ENCODE data around the gene C16orf92. TPM values are rescaled to one million over a fixed set of nuclear protein-coding genes. Genes with fewer than 3 reads are reported as not detected.

The C16orf92 gene
- total RNA-seq, 1 experiment from 2014 or later: not detected

- ChIA-PET POLR2A (ENCODE audit: unreplicated experiment) (interaction anchor here (0.5 to 1.8 kb wide), 16 partner anchors 13 to 1203 kb away, joined by 3 to 7 read pairs (median 4); partner anchors contain the start of genes NFATC2IP and SH2B1), CTCF (interaction anchor here (0.6 to 1.5 kb wide), 2 partner anchors 11 to 1115 kb away, joined by 3 to 4 read pairs; partner anchors contain the start of gene NFATC2IP)
- DNase-seq: no peak
- Histone ChIP-seq H3K9me3 (ENCODE audit: insufficient read depth, low read depth) (no peaks in the 10 kb centered on the region), H3K36me3 (ENCODE audit: low read depth) (peaks cover 38% of the 10 kb centered on the region), H3F3A (ENCODE audit: insufficient read depth, low read depth) (peaks cover 83% of the 10 kb centered on the region), H3K79me2 (ENCODE audit: low read depth) (peaks cover 84% of the 10 kb centered on the region), H3K9me2 (ENCODE audit: insufficient read depth) (no peaks in the 10 kb centered on the region), H3K27ac (peak overlapping the region; percentile 92), H3K4me3 (peak overlapping the region; percentile 94), H3K4me2 (peak overlapping the region; percentile 97), H3K4me1 (replicated peaks; ENCODE audit: insufficient read depth) (peaks cover 42% of the 10 kb centered on the region), H2AFZ (no peak overlapping the region), H3K27me3 (ENCODE audit: insufficient read depth, low read depth) (no peaks in the 10 kb centered on the region), H4K20me1 (ENCODE audit: insufficient read depth) (peaks cover 52% of the 10 kb centered on the region)
- intact Hi-C loops (cut with micrococcal nuclease; ENCODE audit: unreplicated experiment): loop anchor here (2.0 to 5.0 kb wide), 3 partner anchors 25 to 591 kb away; partner anchors contain the start of genes CD2BP2, FBRS and TBX6
- BruUV-seq (replicated peaks): TSS peak; percentile 56
- TF ChIP-seq, protein P1, sequence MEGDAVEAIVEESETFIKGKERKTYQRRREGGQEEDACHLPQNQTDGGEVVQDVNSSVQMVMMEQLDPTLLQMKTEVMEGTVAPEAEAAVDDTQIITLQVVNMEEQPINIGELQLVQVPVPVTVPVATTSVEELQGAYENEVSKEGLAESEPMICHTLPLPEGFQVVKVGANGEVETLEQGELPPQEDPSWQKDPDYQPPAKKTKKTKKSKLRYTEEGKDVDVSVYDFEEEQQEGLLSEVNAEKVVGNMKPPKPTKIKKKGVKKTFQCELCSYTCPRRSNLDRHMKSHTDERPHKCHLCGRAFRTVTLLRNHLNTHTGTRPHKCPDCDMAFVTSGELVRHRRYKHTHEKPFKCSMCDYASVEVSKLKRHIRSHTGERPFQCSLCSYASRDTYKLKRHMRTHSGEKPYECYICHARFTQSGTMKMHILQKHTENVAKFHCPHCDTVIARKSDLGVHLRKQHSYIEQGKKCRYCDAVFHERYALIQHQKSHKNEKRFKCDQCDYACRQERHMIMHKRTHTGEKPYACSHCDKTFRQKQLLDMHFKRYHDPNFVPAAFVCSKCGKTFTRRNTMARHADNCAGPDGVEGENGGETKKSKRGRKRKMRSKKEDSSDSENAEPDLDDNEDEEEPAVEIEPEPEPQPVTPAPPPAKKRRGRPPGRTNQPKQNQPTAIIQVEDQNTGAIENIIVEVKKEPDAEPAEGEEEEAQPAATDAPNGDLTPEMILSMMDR (conservative IDR thresholded peaks at IDR 0.05): no peak
- TF ChIP-seq EZH2 (IDR thresholded peaks at IDR 0.05; ENCODE audit: low read depth): no peak
Observed at GRCh38 chr16:30065943-30066760, 43.2 kb downstream of the C16orf92 start.

- Histone ChIP-seq H4K20me1 (ENCODE audit: insufficient read depth) (peaks cover 60% of the 10 kb centered on the region), H3K4me2 (peak overlapping the region; percentile 97), H3K36me3 (ENCODE audit: low read depth) (peaks cover 47% of the 10 kb centered on the region), H3K27ac (peak overlapping the region; percentile 92), H3K9me3 (ENCODE audit: insufficient read depth, low read depth) (no peaks in the 10 kb centered on the region), H3K4me3 (peak overlapping the region; percentile 94), H3F3A (ENCODE audit: insufficient read depth, low read depth) (peaks cover 83% of the 10 kb centered on the region), H3K4me1 (replicated peaks; ENCODE audit: insufficient read depth) (peaks cover 34% of the 10 kb centered on the region), H3K79me2 (ENCODE audit: low read depth) (peaks cover 84% of the 10 kb centered on the region), H3K9me2 (ENCODE audit: insufficient read depth) (no peaks in the 10 kb centered on the region), H3K27me3 (ENCODE audit: insufficient read depth, low read depth) (no peaks in the 10 kb centered on the region), H2AFZ (no peak overlapping the region)
- intact Hi-C loops (cut with micrococcal nuclease; ENCODE audit: unreplicated experiment): loop anchor here (2.0 to 5.0 kb wide), 2 partner anchors 24 to 590 kb away; partner anchors contain the start of genes FBRS and TBX6
- no peak for TF ChIP-seq EZH2 (IDR thresholded peaks at IDR 0.05; ENCODE audit: low read depth)
- TF ChIP-seq, protein P1 (conservative IDR thresholded peaks at IDR 0.05): no peak
- no peak for DNase-seq
- CTCF ChIA-PET: no interaction called here
- POLR2A ChIA-PET (ENCODE audit: unreplicated experiment): interaction anchor here (0.5 kb wide), 2 partner anchors 15 to 334 kb away, joined by 3 to 5 read pairs; no protein-coding TSS in a partner anchor
- BruUV-seq (replicated peaks): no TSS peak
Observed at GRCh38 chr16:30066761-30067583, 44.0 kb downstream of the C16orf92 start.

- POLR2A ChIA-PET (ENCODE audit: unreplicated experiment): interaction anchor here (0.5 kb wide), 1 partner anchor 16 kb away, joined by 5 read pairs; no protein-coding TSS in a partner anchor
- no peak for DNase-seq
- peaks cover 60% of the 10 kb centered on the region for H4K20me1 ChIP-seq (ENCODE audit: insufficient read depth)
- peaks cover 32% of the 10 kb centered on the region for H3K4me1 ChIP-seq (replicated peaks; ENCODE audit: insufficient read depth)
- H3K27ac ChIP-seq: peak overlapping the region; percentile 92; the same call in 1 of the 2 replicates
- H3K36me3 ChIP-seq (ENCODE audit: low read depth): peaks cover 51% of the 10 kb centered on the region
- peak overlapping the region; percentile 97 for H3K4me2 ChIP-seq
- intact Hi-C loops (cut with micrococcal nuclease; ENCODE audit: unreplicated experiment): loop anchor here (2.0 to 5.0 kb wide), 2 partner anchors 23 to 590 kb away; partner anchors contain the start of genes FBRS and TBX6
- no peak for TF ChIP-seq EZH2 (IDR thresholded peaks at IDR 0.05; ENCODE audit: low read depth)
- TF ChIP-seq, protein P1 (conservative IDR thresholded peaks at IDR 0.05): no peak
- CTCF ChIA-PET: no interaction called here
- no peaks in the 10 kb centered on the region for H3K9me3 ChIP-seq (ENCODE audit: insufficient read depth, low read depth)
- no peak overlapping the region for H2AFZ ChIP-seq
- H3K27me3 ChIP-seq (ENCODE audit: insufficient read depth, low read depth): no peaks in the 10 kb centered on the region
- H3K79me2 ChIP-seq (ENCODE audit: low read depth): peaks cover 78% of the 10 kb centered on the region
- peak overlapping the region; percentile 94 for H3K4me3 ChIP-seq
- no TSS peak for BruUV-seq (replicated peaks)
- no peaks in the 10 kb centered on the region for H3K9me2 ChIP-seq (ENCODE audit: insufficient read depth)
- H3F3A ChIP-seq (ENCODE audit: insufficient read depth, low read depth): peaks cover 87% of the 10 kb centered on the region
Observed at GRCh38 chr16:30067584-30067916, 44.6 kb downstream of the C16orf92 start.
